ENCODE results near the gene LONRF2. TPM values are rescaled to one million over a fixed set of nuclear protein-coding genes. Genes with fewer than 3 reads are reported as not detected.

Gene LONRF2
- total RNA-seq, 1 experiment from 2014 or later, result 3.5 TPM

- Histone ChIP-seq H3K27ac (ENCODE audit: low read depth, low read length, poor library complexity, severe bottlenecking) (no peak overlapping the region), H3K4me1 (ENCODE audit: insufficient read depth, low read length, poor library complexity, severe bottlenecking) (no peaks in the 10 kb centered on the region), H3K4me3 (ENCODE audit: low read depth, low read length, poor library complexity, severe bottlenecking) (no peak overlapping the region), H3K9me3 (ENCODE audit: low read depth, low read length, poor library complexity, severe bottlenecking) (no peaks in the 10 kb centered on the region), H3K27me3 (replicated peaks; ENCODE audit: insufficient read depth, low read depth, low read length, poor library complexity) (no peaks in the 10 kb centered on the region), H3K36me3 (ENCODE audit: insufficient read depth, low read length, poor library complexity, severe bottlenecking) (no peaks in the 10 kb centered on the region)
- ChIA-PET CTCF (no interaction called here), POLR2A (ENCODE audit: low non-redundant PET) (no interaction called here)
- TF ChIP-seq CTCF (conservative IDR thresholded peaks at IDR 0.05; ENCODE audit: low read depth, low read length), result no peak
- no peak for TF ChIP-seq EZH2 (IDR thresholded peaks at IDR 0.05; ENCODE audit: borderline replicate concordance, low read depth, low read length, poor library complexity, severe bottlenecking)
- no peak for DNase-seq (ENCODE audit: low spot score)
- intact Hi-C loops (cut with micrococcal nuclease; ENCODE audit: unreplicated experiment), result no loop called here
- no TSS peak for BruUV-seq (replicated peaks)
Measured at GRCh38 chr2:100256416-100256815, 65.9 kb downstream of the LONRF2 start.

GRCh38 chr2:100254646-100255210, 67.6 kb downstream of the LONRF2 start:
- Histone ChIP-seq H3K27me3 (replicated peaks; ENCODE audit: insufficient read depth, low read depth, low read length, poor library complexity) (no peaks in the 10 kb centered on the region), H3K36me3 (ENCODE audit: insufficient read depth, low read length, poor library complexity, severe bottlenecking) (no peaks in the 10 kb centered on the region), H3K9me3 (ENCODE audit: low read depth, low read length, poor library complexity, severe bottlenecking) (no peaks in the 10 kb centered on the region), H3K4me3 (ENCODE audit: low read depth, low read length, poor library complexity, severe bottlenecking) (no peak overlapping the region), H3K4me1 (ENCODE audit: insufficient read depth, low read length, poor library complexity, severe bottlenecking) (no peaks in the 10 kb centered on the region), H3K27ac (ENCODE audit: low read depth, low read length, poor library complexity, severe bottlenecking) (no peak overlapping the region)
- intact Hi-C loops (cut with micrococcal nuclease; ENCODE audit: unreplicated experiment), result no loop called here
- ChIA-PET POLR2A (ENCODE audit: low non-redundant PET) (no interaction called here), CTCF (no interaction called here)
- no peak for DNase-seq (ENCODE audit: low spot score)
- no TSS peak for BruUV-seq (replicated peaks)
- TF ChIP-seq EZH2 (IDR thresholded peaks at IDR 0.05; ENCODE audit: borderline replicate concordance, low read depth, low read length, poor library complexity, severe bottlenecking) (no peak), CTCF (conservative IDR thresholded peaks at IDR 0.05; ENCODE audit: low read depth, low read length) (no peak)

GRCh38 chr2:100253786-100254185, 68.5 kb downstream of the LONRF2 start:
- DNase-seq (ENCODE audit: low spot score), result no peak
- CTCF ChIA-PET, result no interaction called here
- no TSS peak for BruUV-seq (replicated peaks)
- H3K4me1 ChIP-seq (ENCODE audit: insufficient read depth, low read length, poor library complexity, severe bottlenecking), result no peaks in the 10 kb centered on the region
- intact Hi-C loops (cut with micrococcal nuclease; ENCODE audit: unreplicated experiment), result no loop called here
- no peaks in the 10 kb centered on the region for H3K36me3 ChIP-seq (ENCODE audit: insufficient read depth, low read length, poor library complexity, severe bottlenecking)
- H3K27me3 ChIP-seq (replicated peaks; ENCODE audit: insufficient read depth, low read depth, low read length, poor library complexity), result no peaks in the 10 kb centered on the region
- H3K4me3 ChIP-seq (ENCODE audit: low read depth, low read length, poor library complexity, severe bottlenecking), result no peak overlapping the region
- POLR2A ChIA-PET (ENCODE audit: low non-redundant PET), result no interaction called here
- H3K27ac ChIP-seq (ENCODE audit: low read depth, low read length, poor library complexity, severe bottlenecking), result no peak overlapping the region
- H3K9me3 ChIP-seq (ENCODE audit: low read depth, low read length, poor library complexity, severe bottlenecking), result no peaks in the 10 kb centered on the region
- no peak for TF ChIP-seq CTCF (conservative IDR thresholded peaks at IDR 0.05; ENCODE audit: low read depth, low read length)
- no peak for TF ChIP-seq EZH2 (IDR thresholded peaks at IDR 0.05; ENCODE audit: borderline replicate concordance, low read depth, low read length, poor library complexity, severe bottlenecking)
